Measurements from ENCODE around the gene ADD3.

DNA sequence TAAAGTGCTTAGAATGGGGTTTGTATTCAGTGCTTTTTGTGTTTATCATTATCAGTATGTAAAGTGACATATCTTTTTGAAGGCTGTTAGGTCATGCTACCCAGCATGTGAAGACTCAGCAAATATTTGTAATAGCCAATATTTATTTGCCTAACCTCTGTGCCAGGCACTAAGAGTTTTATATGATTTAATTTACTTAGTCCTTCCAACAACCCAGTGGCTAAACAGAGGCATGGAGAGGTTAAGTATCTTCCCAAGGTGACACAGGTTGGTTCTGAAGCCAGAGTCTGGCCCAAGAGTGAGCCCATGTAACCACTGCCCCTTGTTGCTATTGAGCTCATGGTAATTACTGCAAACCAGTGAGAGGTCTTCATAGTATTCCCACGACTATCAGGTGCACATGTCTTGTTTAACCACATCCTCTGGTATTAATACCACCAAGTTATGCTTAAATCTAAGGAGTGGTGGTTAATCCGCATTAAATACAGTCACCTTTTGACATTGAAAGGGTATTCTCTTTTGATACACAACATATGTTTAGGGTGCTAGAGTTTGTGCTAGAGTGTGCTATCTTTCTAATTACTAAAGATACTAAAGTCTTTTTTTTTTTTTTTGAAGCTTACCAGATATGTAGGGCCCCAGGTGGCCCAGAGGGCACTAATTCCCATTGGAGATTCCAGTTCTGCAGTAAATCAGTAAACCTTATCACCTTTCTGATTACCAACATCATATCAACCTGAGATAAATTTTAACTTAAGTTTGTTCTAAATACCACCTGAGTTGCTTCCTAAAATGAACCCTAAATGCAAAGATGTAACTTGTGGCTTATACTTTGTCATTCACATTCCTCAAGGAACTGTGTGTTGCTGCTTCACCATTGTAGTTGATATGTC is 2.9 kb downstream of the ADD3 start:
- TF ChIP-seq EP300 (IDR thresholded peaks at IDR 0.05; ENCODE audit: low read depth in 2 of 2, low read length in 2 of 2) (no peak), EP300 (CRISPR knock-in tag; IDR thresholded peaks at IDR 0.05; ENCODE audit: borderline replicate concordance) (no peak), HMG20B (CRISPR knock-in tag; conservative IDR thresholded peaks at IDR 0.05) (no peak), ZBTB7A (CRISPR knock-in tag; IDR thresholded peaks at IDR 0.05) (no peak), PAF1 (CRISPR knock-in tag; IDR thresholded peaks at IDR 0.05) (no peak), PHF8 (CRISPR knock-in tag; IDR thresholded peaks at IDR 0.05) (no peak), ZNF644 (CRISPR knock-in tag; IDR thresholded peaks at IDR 0.05; ENCODE audit: low read depth) (no peak), ARID2 (CRISPR knock-in tag; IDR thresholded peaks at IDR 0.05; ENCODE audit: borderline replicate concordance) (no peak)
- TF ChIP-seq, protein P1, sequence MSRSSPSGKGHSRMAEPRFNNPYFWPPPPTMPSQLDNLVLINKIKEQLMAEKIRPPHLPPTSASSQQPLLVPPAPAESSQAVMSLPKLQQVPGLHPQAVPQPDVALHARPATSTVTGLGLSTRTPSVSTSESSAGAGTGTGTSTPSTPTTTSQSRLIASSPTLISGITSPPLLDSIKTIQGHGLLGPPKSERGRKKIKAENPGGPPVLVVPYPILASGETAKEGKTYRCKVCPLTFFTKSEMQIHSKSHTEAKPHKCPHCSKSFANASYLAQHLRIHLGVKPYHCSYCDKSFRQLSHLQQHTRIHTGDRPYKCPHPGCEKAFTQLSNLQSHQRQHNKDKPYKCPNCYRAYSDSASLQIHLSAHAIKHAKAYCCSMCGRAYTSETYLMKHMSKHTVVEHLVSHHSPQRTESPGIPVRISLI (CRISPR knock-in tag; IDR thresholded peaks at IDR 0.05; ENCODE audit: borderline replicate concordance), result no peak
- TF ChIP-seq, protein P2, sequence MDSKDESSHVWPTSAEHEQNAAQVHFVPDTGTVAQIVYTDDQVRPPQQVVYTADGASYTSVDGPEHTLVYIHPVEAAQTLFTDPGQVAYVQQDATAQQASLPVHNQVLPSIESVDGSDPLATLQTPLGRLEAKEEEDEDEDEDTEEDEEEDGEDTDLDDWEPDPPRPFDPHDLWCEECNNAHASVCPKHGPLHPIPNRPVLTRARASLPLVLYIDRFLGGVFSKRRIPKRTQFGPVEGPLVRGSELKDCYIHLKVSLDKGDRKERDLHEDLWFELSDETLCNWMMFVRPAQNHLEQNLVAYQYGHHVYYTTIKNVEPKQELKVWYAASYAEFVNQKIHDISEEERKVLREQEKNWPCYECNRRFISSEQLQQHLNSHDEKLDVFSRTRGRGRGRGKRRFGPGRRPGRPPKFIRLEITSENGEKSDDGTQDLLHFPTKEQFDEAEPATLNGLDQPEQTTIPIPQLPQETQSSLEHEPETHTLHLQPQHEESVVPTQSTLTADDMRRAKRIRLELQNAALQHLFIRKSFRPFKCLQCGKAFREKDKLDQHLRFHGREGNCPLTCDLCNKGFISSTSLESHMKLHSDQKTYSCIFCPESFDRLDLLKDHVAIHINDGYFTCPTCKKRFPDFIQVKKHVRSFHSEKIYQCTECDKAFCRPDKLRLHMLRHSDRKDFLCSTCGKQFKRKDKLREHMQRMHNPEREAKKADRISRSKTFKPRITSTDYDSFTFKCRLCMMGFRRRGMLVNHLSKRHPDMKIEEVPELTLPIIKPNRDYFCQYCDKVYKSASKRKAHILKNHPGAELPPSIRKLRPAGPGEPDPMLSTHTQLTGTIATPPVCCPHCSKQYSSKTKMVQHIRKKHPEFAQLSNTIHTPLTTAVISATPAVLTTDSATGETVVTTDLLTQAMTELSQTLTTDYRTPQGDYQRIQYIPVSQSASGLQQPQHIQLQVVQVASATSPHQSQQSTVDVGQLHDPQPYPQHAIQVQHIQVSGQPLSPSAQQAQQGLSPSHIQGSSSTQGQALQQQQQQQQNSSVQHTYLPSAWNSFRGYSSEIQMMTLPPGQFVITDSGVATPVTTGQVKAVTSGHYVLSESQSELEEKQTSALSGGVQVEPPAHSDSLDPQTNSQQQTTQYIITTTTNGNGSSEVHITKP (CRISPR knock-in tag; IDR thresholded peaks at IDR 0.05; ENCODE audit: low read depth), result no peak

Data from HepG2 (cell line).